ENCODE results near the gene PRKN. TPM values are rescaled to one million over a fixed set of nuclear protein-coding genes. Genes with fewer than 3 reads are reported as not detected.

Gene PRKN
- total RNA-seq, 2 donors from 2014 or later: 6.7 to 8.2 TPM

DNA sequence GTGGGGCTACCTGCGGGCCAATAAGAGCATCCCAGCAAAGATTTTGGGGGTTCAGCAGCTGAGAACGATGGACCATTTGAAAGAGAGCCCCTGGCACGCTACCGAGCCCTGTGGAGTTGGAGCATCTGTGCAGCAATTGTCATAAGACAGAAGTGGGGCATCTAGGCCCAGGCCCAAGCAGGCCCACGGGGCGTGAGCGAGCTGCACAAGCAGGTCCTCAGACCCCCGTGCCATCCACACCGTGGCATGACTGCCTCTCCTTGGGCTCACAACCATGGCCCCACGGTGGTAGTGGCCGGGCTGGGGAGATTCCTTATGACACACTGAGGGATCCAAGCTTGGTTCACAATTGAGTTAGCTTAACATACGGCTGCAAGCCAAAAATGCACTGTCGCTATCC is 1350.5 kb downstream of the PRKN start:
- TF ChIP-seq, protein P1, sequence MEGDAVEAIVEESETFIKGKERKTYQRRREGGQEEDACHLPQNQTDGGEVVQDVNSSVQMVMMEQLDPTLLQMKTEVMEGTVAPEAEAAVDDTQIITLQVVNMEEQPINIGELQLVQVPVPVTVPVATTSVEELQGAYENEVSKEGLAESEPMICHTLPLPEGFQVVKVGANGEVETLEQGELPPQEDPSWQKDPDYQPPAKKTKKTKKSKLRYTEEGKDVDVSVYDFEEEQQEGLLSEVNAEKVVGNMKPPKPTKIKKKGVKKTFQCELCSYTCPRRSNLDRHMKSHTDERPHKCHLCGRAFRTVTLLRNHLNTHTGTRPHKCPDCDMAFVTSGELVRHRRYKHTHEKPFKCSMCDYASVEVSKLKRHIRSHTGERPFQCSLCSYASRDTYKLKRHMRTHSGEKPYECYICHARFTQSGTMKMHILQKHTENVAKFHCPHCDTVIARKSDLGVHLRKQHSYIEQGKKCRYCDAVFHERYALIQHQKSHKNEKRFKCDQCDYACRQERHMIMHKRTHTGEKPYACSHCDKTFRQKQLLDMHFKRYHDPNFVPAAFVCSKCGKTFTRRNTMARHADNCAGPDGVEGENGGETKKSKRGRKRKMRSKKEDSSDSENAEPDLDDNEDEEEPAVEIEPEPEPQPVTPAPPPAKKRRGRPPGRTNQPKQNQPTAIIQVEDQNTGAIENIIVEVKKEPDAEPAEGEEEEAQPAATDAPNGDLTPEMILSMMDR (IDR thresholded peaks at IDR 0.05): no peak
- TF ChIP-seq POLR2A (IDR thresholded peaks at IDR 0.05): no peak
- Histone ChIP-seq H3K27me3 (no peaks in the 10 kb centered on the region), H3K36me3 (replicated peaks in 1 of 2; ENCODE audit: insufficient read depth in 1 of 2, low read depth in 2 of 2) (no peaks in the 10 kb centered on the region), H3K4me1 (peaks cover 6% of the 10 kb centered on the region), H3K4me3 (no peak overlapping the region), H3K27ac (no peak overlapping the region), H3K9me3 (no peaks in the 10 kb centered on the region)
- intact Hi-C loops (cut with DNase I): loop anchor here (5.0 kb wide), 1 partner anchor 640 kb away; no protein-coding TSS in a partner anchor
- 91 to 95% methylated on average over 5 to 13 of the region's 13 CpGs for WGBS, 2 donors
- ATAC-seq (no peak), DNase-seq (no peak)

DNA sequence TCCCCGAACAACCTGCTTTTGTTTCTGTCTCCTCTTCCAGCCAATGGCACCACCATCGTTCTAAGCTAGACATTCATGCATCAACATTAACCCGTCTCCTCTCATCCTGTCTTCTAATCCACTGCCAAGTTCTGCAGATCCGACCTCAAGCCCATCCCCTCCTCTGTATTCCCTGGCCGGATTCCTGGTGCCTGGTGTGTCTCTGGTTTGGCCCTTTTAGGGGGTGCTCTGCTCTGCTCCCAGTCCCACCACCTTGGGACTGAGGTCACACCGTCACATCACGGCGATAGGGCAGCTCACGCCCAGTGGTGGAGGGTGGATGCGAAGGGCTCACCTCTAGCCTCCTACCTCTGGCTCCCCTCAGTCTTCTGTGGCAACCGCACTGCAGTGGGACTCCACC is 1351.2 kb downstream of the PRKN start:
- Histone ChIP-seq H3K27me3 (no peaks in the 10 kb centered on the region), H3K36me3 (replicated peaks in 1 of 2; ENCODE audit: insufficient read depth in 1 of 2, low read depth in 2 of 2) (no peaks in the 10 kb centered on the region), H3K4me3 (no peak overlapping the region), H3K4me1 (peaks cover 6% of the 10 kb centered on the region), H3K9me3 (no peaks in the 10 kb centered on the region), H3K27ac (no peak overlapping the region)
- DNase-seq: no peak
- 86 to 89% methylated on average over 11 of the region's 11 CpGs for WGBS, 2 donors
- TF ChIP-seq, protein P1 (IDR thresholded peaks at IDR 0.05): no peak
- TF ChIP-seq POLR2A (IDR thresholded peaks at IDR 0.05): no peak
- no peak for ATAC-seq
- intact Hi-C loops (cut with DNase I): loop anchor here (5.0 kb wide), 1 partner anchor 639 kb away; no protein-coding TSS in a partner anchor

DNA sequence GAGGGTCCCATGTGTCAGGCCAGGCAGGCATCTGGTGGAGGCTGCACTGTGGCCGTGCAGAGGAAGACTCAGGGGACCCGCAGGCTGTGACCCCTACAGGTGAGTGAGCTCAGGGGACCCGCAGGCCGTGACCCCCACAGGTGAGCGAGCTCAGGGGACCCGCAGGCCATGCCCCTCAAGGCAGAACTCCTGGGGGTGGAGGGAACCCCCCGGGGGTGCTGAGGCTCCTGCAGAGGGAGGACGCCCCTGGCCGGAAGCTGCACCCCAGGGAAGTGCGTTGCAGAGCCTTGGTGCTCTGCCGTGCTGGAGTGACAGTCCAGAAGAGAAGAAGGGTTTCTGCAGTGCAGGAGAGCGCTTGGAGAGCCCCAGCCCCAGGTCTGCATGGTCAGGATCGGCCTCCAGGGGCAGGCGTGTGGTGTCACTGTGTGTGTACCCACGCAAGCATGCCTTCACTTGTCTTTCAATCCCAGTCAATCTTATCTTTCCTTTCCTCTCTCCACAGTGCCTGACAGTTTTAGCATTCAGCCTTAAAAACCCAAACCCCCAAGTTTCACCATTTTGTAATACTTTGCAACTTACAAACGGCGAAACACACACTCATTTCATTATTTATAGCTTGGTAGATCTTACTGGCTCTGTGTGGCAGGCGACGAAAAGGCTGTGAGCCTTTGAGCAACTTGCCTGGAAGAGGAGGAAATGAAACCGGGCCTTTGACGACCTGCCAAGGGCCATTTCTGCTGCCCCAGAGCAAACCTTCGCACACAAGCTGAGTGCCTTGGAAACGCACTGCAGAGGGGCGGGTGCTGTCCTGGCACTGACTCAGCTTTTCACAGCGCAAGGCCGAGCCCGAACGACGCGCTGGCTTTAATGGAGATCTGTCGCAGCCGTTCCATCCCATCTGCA is 1352.3 kb downstream of the PRKN start:
- DNase-seq (peak; percentile 39 to 78 (median 70)), ATAC-seq (peak; percentile 32)
- H3K9me3 ChIP-seq: no peaks in the 10 kb centered on the region
- no peaks in the 10 kb centered on the region for H3K27me3 ChIP-seq
- H3K4me1 ChIP-seq: peaks cover 4% of the 10 kb centered on the region
- intact Hi-C loops (cut with DNase I): loop anchor here (5.0 kb wide), 2 partner anchors 448 to 638 kb away; no protein-coding TSS in a partner anchor
- TF ChIP-seq, protein P1 (IDR thresholded peaks at IDR 0.05): peak in 1 of 7 experiments; percentile 6
- TF ChIP-seq POLR2A (IDR thresholded peaks at IDR 0.05): no peak
- H3K36me3 ChIP-seq (replicated peaks in 1 of 2; ENCODE audit: insufficient read depth in 1 of 2, low read depth in 2 of 2): no peaks in the 10 kb centered on the region
- peak overlapping the region in 1 of 4 donors; percentile 20 for H3K27ac ChIP-seq
- H3K4me3 ChIP-seq: no peak overlapping the region
- WGBS, 2 donors: 58 to 60% methylated on average over 13 to 30 of the region's 32 CpGs

DNA sequence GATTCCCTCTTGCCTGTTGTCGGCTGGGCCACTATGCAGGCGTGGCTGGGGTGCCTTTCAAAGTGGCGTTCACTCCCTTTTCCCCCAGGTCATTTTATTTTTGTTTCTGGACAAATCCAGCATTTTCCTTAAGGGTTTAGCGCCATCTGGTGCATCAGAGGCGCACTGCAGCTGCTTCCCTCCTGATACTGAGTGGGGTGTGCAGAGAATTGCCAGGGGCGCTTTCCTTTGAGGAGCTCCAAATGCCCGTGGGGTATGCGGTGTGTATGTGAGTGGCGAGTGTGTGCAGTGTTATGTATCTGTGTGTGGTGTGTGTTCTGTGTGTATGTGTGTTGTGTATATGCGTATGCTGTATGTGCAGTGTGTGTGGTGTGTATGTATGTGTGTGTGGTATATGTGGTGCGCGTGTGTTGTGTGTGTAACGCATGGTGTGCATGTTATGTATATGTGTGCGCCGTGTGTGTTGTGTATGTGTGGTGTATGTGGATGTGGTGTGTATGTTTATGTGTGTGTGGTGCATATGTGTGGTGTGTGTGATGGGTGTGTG is 1353.6 kb downstream of the PRKN start:
- TF ChIP-seq, protein P1 (IDR thresholded peaks at IDR 0.05): peak; percentile 80 to 98 (median 93)
- no peak for TF ChIP-seq POLR2A (IDR thresholded peaks at IDR 0.05)
- no peaks in the 10 kb centered on the region for H3K9me3 ChIP-seq
- peak; percentile 49 for ATAC-seq
- peak; percentile 66 to 84 (median 72) for DNase-seq
- no peaks in the 10 kb centered on the region for H3K4me1 ChIP-seq
- 20 to 24% methylated on average over 15 of the region's 15 CpGs for WGBS, 2 donors
- no peaks in the 10 kb centered on the region for H3K36me3 ChIP-seq (replicated peaks in 1 of 2; ENCODE audit: insufficient read depth in 1 of 2, low read depth in 2 of 2)
- H3K27me3 ChIP-seq: no peaks in the 10 kb centered on the region
- H3K27ac ChIP-seq: no peak overlapping the region
- no peak overlapping the region for H3K4me3 ChIP-seq
- intact Hi-C loops (cut with DNase I): loop anchor here (5.0 kb wide), 1 partner anchor 447 kb away; no protein-coding TSS in a partner anchor
